GM12873 (cell line): ENCODE results near the gene GDNF.

Experiments used
- CTCF ChIP-seq: IDR thresholded peaks from 2 replicates; pipeline ENCODE4 v1.5.1; 2012; ENCODE audit warnings: low read depth, mild to moderate bottlenecking, moderate library complexity, low read length, control low read depth; ENCODE audit not compliant: insufficient read depth; ENCODE audit errors: missing control alignments

Gene GDNF

GRCh38 chr5:37875051-37875787 lies 35.4 kb upstream of the GDNF start:
- TF ChIP-seq CTCF, result no peak

GRCh38 chr5:37873988-37874387 lies 34.1 kb upstream of the GDNF start:
- TF ChIP-seq CTCF, result no peak

GRCh38 chr5:37871023-37871815 lies 31.4 kb upstream of the GDNF start:
- no peak for TF ChIP-seq CTCF

- no peak for TF ChIP-seq CTCF
Measured at GRCh38 chr5:37869216-37869615, 29.4 kb upstream of the GDNF start.

- no peak for TF ChIP-seq CTCF
Measured at GRCh38 chr5:37867654-37868053, 27.8 kb upstream of the GDNF start.

GRCh38 chr5:37860206-37860605 lies 20.4 kb upstream of the GDNF start:
- TF ChIP-seq CTCF, result no peak

GRCh38 chr5:37859805-37860204 lies 20.0 kb upstream of the GDNF start:
- no peak for TF ChIP-seq CTCF
